Suprapubic skin (tissue), 4 donors: ENCODE measurements around the gene STIM1.

Source experiments
- EP300 ChIP-seq: sonication (generic); formaldehyde crosslinking; IDR thresholded peaks from one replicate; pipeline ENCODE4 v1.6.1; 2017; ENCODE audit warnings: antibody characterized with exemption
- POLR2A ChIP-seq, 2 donors: fragments of 450-650 bp; IDR thresholded peaks; one replicate each; pipeline ENCODE4 v1.6.1; 2017; ENCODE audit warnings: antibody characterized with exemption in 2 of 2, mild to moderate bottlenecking in 2 of 2, moderate library complexity in 2 of 2
- POLR2AphosphoS5 ChIP-seq, 3 donors: sonication (generic); formaldehyde crosslinking; IDR thresholded peaks; one replicate each; pipeline ENCODE4 v1.6.1; 2017; ENCODE audit warnings: antibody characterized with exemption in 3 of 3
- TF ChIP-seq, protein P1 (sequence below), 2 donors: fragments of 200-600 bp in 1 of 2; fragments of 450-650 bp in 1 of 2; sonication (generic) in 1 of 2; IDR thresholded peaks; one replicate each; pipeline ENCODE4 v1.5.1; 2016 to 2019; ENCODE audit warnings: antibody characterized with exemption in 2 of 2, mild to moderate bottlenecking in 1 of 2, moderate library complexity in 1 of 2

DNA sequence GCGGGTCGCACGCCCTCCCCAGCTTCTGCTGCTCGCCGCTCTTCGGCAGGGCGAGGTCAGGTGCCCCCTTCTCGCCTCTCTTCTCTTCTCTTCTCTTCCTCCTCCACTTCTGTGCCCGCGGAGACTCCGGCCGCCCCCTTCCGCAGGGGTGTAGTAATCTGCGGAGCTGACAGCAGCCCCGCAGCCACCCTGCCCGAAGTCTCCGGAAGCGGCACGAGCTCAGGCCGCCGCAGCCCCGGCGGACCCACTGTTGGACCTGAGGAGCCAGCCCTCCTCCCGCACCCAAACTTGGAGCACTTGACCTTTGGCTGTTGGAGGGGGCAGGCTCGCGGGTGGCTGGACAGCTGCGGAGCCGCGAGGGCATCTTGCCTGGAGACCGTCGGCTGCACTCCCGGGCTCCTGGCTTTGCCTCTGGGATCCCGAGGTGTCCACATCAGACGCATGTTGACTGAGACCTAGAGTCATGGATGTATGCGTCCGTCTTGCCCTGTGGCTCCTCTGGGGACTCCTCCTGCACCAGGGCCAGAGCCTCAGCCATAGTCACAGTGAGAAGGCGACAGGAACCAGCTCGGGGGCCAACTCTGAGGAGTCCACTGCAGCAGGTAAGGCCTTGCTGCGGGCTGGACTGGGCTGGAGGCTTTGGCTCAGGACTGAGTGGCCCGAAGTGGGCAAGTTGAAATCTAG lies 486 bp downstream of the STIM1 start:
- TF ChIP-seq POLR2A (IDR thresholded peaks at IDR 0.05) (no peak), POLR2AphosphoS5 (IDR thresholded peaks at IDR 0.05) (no peak), EP300 (no peak)
- TF ChIP-seq, protein P1, sequence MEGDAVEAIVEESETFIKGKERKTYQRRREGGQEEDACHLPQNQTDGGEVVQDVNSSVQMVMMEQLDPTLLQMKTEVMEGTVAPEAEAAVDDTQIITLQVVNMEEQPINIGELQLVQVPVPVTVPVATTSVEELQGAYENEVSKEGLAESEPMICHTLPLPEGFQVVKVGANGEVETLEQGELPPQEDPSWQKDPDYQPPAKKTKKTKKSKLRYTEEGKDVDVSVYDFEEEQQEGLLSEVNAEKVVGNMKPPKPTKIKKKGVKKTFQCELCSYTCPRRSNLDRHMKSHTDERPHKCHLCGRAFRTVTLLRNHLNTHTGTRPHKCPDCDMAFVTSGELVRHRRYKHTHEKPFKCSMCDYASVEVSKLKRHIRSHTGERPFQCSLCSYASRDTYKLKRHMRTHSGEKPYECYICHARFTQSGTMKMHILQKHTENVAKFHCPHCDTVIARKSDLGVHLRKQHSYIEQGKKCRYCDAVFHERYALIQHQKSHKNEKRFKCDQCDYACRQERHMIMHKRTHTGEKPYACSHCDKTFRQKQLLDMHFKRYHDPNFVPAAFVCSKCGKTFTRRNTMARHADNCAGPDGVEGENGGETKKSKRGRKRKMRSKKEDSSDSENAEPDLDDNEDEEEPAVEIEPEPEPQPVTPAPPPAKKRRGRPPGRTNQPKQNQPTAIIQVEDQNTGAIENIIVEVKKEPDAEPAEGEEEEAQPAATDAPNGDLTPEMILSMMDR (IDR thresholded peaks at IDR 0.05): no peak
